Liver (tissue), 9 donors: ENCODE measurements around the gene AKAP7. TPM values are rescaled to one million over a fixed set of nuclear protein-coding genes. Genes with fewer than 3 reads are reported as not detected.
"Not testable (repeated sequence)": the region's sequence is repeated elsewhere in the genome, so short reads cannot be mapped to it uniquely, and the experiment has no call there.

ENCODE experiments used
- DNase-seq: peaks from one replicate; pipeline ENCODE4 v3.0.0-alpha.2; 2017; ENCODE audit warnings: low spot score
- H3K27ac ChIP-seq, 2 donors: one replicate each; pipeline ENCODE4 v1.7.0; 2013; ENCODE audit warnings: inconsistent platforms in 2 of 2, low read length in 2 of 2, control low read depth in 1 of 2, low read depth in 1 of 2, mild to moderate bottlenecking in 1 of 2
- H3K27me3 ChIP-seq, 4 donors: one replicate each; pipeline versions ENCODE4 v1.6.1 to v1.7.0; 2013; ENCODE audit warnings: low read length in 3 of 4, inconsistent platforms in 1 of 4, mild to moderate bottlenecking in 1 of 4, moderate library complexity in 1 of 4; ENCODE audit not compliant: control insufficient read depth in 4 of 4, insufficient read depth in 4 of 4
- H3K36me3 ChIP-seq, 4 donors: one replicate each; pipeline versions ENCODE4 v1.6.1 to v1.7.0; 2013; ENCODE audit warnings: low read length in 3 of 4, mild to moderate bottlenecking in 3 of 4, low read depth in 1 of 4, moderate library complexity in 1 of 4; ENCODE audit not compliant: control insufficient read depth in 4 of 4, insufficient read depth in 3 of 4
- H3K4me1 ChIP-seq, 4 donors: one replicate each; pipeline versions ENCODE4 v1.6.1 to v1.7.0; 2013; ENCODE audit warnings: low read length in 3 of 4, mild to moderate bottlenecking in 3 of 4, moderate library complexity in 1 of 4; ENCODE audit not compliant: control insufficient read depth in 4 of 4, insufficient read depth in 4 of 4
- H3K4me3 ChIP-seq, 3 donors: one replicate each; pipeline versions ENCODE4 v1.6.1 to v1.7.0; 2013; ENCODE audit warnings: low read length in 3 of 3, control low read depth in 1 of 3, low read depth in 1 of 3, mild to moderate bottlenecking in 1 of 3
- H3K9ac ChIP-seq, 2 donors: one replicate each; pipeline ENCODE4 v1.7.0; 2013; ENCODE audit warnings: low read length in 2 of 2, mild to moderate bottlenecking in 2 of 2, moderate library complexity in 2 of 2, control low read depth in 1 of 2, low read depth in 1 of 2
- H3K9me3 ChIP-seq, 4 donors: one replicate each; pipeline versions ENCODE4 v1.6.1 to v1.7.0; 2013; ENCODE audit warnings: low read length in 3 of 4; ENCODE audit not compliant: control insufficient read depth in 4 of 4
- ATF3 ChIP-seq: IDR thresholded peaks from 2 replicates; pipeline ENCODE4 v1.6.1; 2016; ENCODE audit warnings: antibody characterized with exemption
- CTCF ChIP-seq: fragments of 150-350 bp; IDR thresholded peaks from 2 replicates; pipeline ENCODE4 v1.5.1; 2017; ENCODE audit warnings: improper control_type of control experiment, low read depth, low read length; ENCODE audit not compliant: missing input control
- EGR1 ChIP-seq, 2 donors: IDR thresholded peaks; 2 replicates each; pipeline ENCODE4 v1.6.1; 2016 to 2018; ENCODE audit warnings: antibody characterized with exemption in 2 of 2, low read depth in 2 of 2
- REST ChIP-seq: IDR thresholded peaks from 2 replicates; pipeline ENCODE4 v1.6.1; 2016; ENCODE audit warnings: antibody characterized with exemption, mild to moderate bottlenecking
- RXRA ChIP-seq, 2 donors: IDR thresholded peaks; 2 replicates each; pipeline ENCODE4 v1.6.1; 2017 to 2018; ENCODE audit warnings: antibody characterized with exemption in 2 of 2, mild to moderate bottlenecking in 1 of 2
- TAF1 ChIP-seq: conservative IDR thresholded peaks from 2 replicates; pipeline ENCODE4 v1.6.1; 2016; ENCODE audit warnings: antibody characterized with exemption, mild to moderate bottlenecking
- YY1 ChIP-seq: IDR thresholded peaks from 2 replicates; pipeline ENCODE4 v1.6.1; 2016; ENCODE audit warnings: antibody characterized with exemption, mild to moderate bottlenecking
- ZBTB33 ChIP-seq: IDR thresholded peaks from 2 replicates; pipeline ENCODE4 v1.6.1; 2016; ENCODE audit warnings: antibody characterized with exemption
- WGBS: extraction: QIAGEN DNeasy Blood & Tissue Kit; methylation state at CpG from one replicate; pipeline ENCODE4 v1.1.7; 2013; 5-methylcytosine and 5-hydroxymethylcytosine counted together
- polyA plus RNA-seq, 2 donors: library from polyadenylated mRNA; stranded (reverse) in 1 of 2; unstranded in 1 of 2; fragments of 200-250 nt in 1 of 2; fragments of >200 nt in 1 of 2; fragmentation: Nextera tagmentation in 1 of 2; extraction: Ambion mirVana in 1 of 2; gene quantifications; one replicate each; pipeline versions ENCODE4 v1.2.1 to v1.2.3, GENCODE V29; 2013 to 2015
- total RNA-seq, 2 donors: library from RNA; depleted of rRNA; stranded (reverse); fragments of >200 nt; gene quantifications; one replicate each; pipeline ENCODE4 v1.2.3, GENCODE V29; 2014
- donor health status: healthy.
- donor health status: healthy.
- donor health status: healthy.
- donor health status: healthy.
- donor health status: healthy.

Gene AKAP7
- total RNA-seq, result 10 to 100 TPM; 24.7 to 25.4 TPM
- 10 to 100 TPM in 1 of 2 donors, 1 to 10 TPM in 1; 7.9 to 10.7 TPM for polyA plus RNA-seq

GRCh38 chr6:131135244-131136020 is at the start of gene AKAP7:
Gene AKAP7 (plus strand): TSS chr6:131135467. CDS start chr6:131135764, 297 bp downstream.
- peak within 1 kb of the TSS; percentile 92 to 93 for H3K27ac ChIP-seq
- H3K9ac ChIP-seq, result peak within 1 kb of the TSS; percentile 48 to 84
- no peaks in the 10 kb centered on the region for H3K27me3 ChIP-seq
- peaks cover 3 to 16% (median 5%) of the 10 kb centered on the region in 4 donors for H3K4me1 ChIP-seq
- H3K36me3 ChIP-seq, result no peaks in the 10 kb centered on the region
- no peaks in the 10 kb centered on the region for H3K9me3 ChIP-seq
- under 1% methylated on average over 99 of the region's 99 CpGs for WGBS
- DNase-seq, result peak; percentile 81
- TF ChIP-seq EGR1 (IDR thresholded peaks at IDR 0.05; ENCODE audit: low read depth in 2 of 2) (peak in 1 of 2 donors; percentile 57), REST (no peak), YY1 (no peak)
- peak within 1 kb of the TSS; percentile 96 to 97 (median 97) for H3K4me3 ChIP-seq

GRCh38 chr6:131090339-131090738 is 44.9 kb upstream of the AKAP7 start:
- not testable (repeated sequence) for H3K9me3 ChIP-seq, H3K27me3 ChIP-seq, H3K36me3 ChIP-seq, DNase-seq, H3K4me3 ChIP-seq, H3K9ac ChIP-seq, H3K27ac ChIP-seq, H3K4me1 ChIP-seq
- 79% methylated on average over 3 of the region's 3 CpGs for WGBS

GRCh38 chr6:131091944-131092343 is 43.3 kb upstream of the AKAP7 start:
- H3K4me1 ChIP-seq, H3K36me3 ChIP-seq, H3K27ac ChIP-seq, H3K9me3 ChIP-seq, H3K27me3 ChIP-seq, DNase-seq, H3K9ac ChIP-seq, H3K4me3 ChIP-seq: not testable (repeated sequence)
- WGBS, result 92% methylated on average over 7 of the region's 7 CpGs

GRCh38 chr6:131093334-131093733 is 41.9 kb upstream of the AKAP7 start:
- 96% methylated on average over 1 of the region's 1 CpG for WGBS
- no peaks in the 10 kb centered on the region for H3K36me3 ChIP-seq
- no peak overlapping the region for H3K4me3 ChIP-seq
- H3K9me3 ChIP-seq, result peaks cover 0 to 5% (median 0%) of the 10 kb centered on the region in 4 donors
- no peak overlapping the region for H3K27ac ChIP-seq
- H3K4me1 ChIP-seq, result no peaks in the 10 kb centered on the region
- H3K9ac ChIP-seq, result no peak overlapping the region
- no peaks in the 10 kb centered on the region for H3K27me3 ChIP-seq
- DNase-seq, result no peak
- TF ChIP-seq REST (no peak), YY1 (no peak), ZBTB33 (no peak), TAF1 (no peak), RXRA (IDR thresholded peaks at IDR 0.05) (no peak), ATF3 (no peak), CTCF (no peak)
